ENCODE data around the gene TPCN2. TPM values are rescaled to one million over a fixed set of nuclear protein-coding genes. Genes with fewer than 3 reads are reported as not detected.

TPCN2 gene
- total RNA-seq, 3 donors from 2014 or later (not counting 1 experiment from before 2014, with no cell fraction given) = 14.9 to 18.3 (median 18.2) TPM

GRCh38 chr11:69013009-69013951 is 35.5 kb upstream of the TPCN2 start, which contains the start of gene MRGPRF:
TSS of gene MRGPRF (minus strand) at chr11:69013246. CDS start at chr11:69009901, 3,345 bp downstream.
- peaks cover 14 to 18% of the 10 kb centered on the region in 2 donors for H3K27me3 Mint-ChIP-seq (ENCODE audit: low read depth in 2 of 2)
- ATAC-seq = peak in 2 of 3 donors; percentile 43 to 45
- Histone ChIP-seq H3K4me3 (ENCODE audit: low read length) (no peak within 1 kb of the TSS), H3K9me3 (ENCODE audit: control insufficient read depth, insufficient read depth, low read length) (no peaks in the 10 kb centered on the region), H3K4me1 (ENCODE audit: control insufficient read depth, insufficient read depth, low read length) (peaks cover 18% of the 10 kb centered on the region), H3K36me3 (ENCODE audit: control insufficient read depth, insufficient read depth, low read length) (no peaks in the 10 kb centered on the region), H3K27ac (ENCODE audit: low read length) (no peak within 1 kb of the TSS), H3K27me3 (ENCODE audit: control insufficient read depth, insufficient read depth, low read length) (peaks cover 26% of the 10 kb centered on the region)
- no peaks in the 10 kb centered on the region for H3K36me3 Mint-ChIP-seq
- peaks cover 0 to 12% of the 10 kb centered on the region in 2 donors for H3K4me1 Mint-ChIP-seq
- H3K4me3 Mint-ChIP-seq = no peak within 1 kb of the TSS
- 11% methylated on average over 41 of the region's 43 CpGs for WGBS (ENCODE audit: insufficient coverage)
- peak in 1 of 2 donors; percentile 17 for DNase-seq
- no peak for TF ChIP-seq CTCF (IDR thresholded peaks at IDR 0.05)
- intact Hi-C loops (cut with micrococcal nuclease) = no loop called here
- no peaks in the 10 kb centered on the region for H3K9me3 Mint-ChIP-seq
- no peak within 1 kb of the TSS for H3K27ac Mint-ChIP-seq

- Histone ChIP-seq H3K36me3 (ENCODE audit: control insufficient read depth, insufficient read depth, low read length) (no peaks in the 10 kb centered on the region), H3K27me3 (ENCODE audit: control insufficient read depth, insufficient read depth, low read length) (peaks cover 26% of the 10 kb centered on the region)
- intact Hi-C loops (cut with micrococcal nuclease) = no loop called here
Observed at GRCh38 chr11:69014084-69014851, 34.5 kb upstream of the TPCN2 start.

GRCh38 chr11:69014898-69015549 is 33.7 kb upstream of the TPCN2 start:
- Histone ChIP-seq H3K4me3 (ENCODE audit: low read length) (no peak overlapping the region), H3K4me1 (ENCODE audit: control insufficient read depth, insufficient read depth, low read length) (peaks cover 18% of the 10 kb centered on the region), H3K27me3 (ENCODE audit: control insufficient read depth, insufficient read depth, low read length) (peaks cover 22% of the 10 kb centered on the region), H3K27ac (ENCODE audit: low read length) (no peak overlapping the region), H3K9me3 (ENCODE audit: control insufficient read depth, insufficient read depth, low read length) (no peaks in the 10 kb centered on the region), H3K36me3 (ENCODE audit: control insufficient read depth, insufficient read depth, low read length) (no peaks in the 10 kb centered on the region)
- TF ChIP-seq CTCF (IDR thresholded peaks at IDR 0.05) = no peak
- H3K27ac Mint-ChIP-seq = no peak overlapping the region
- 63% methylated on average over 9 of the region's 9 CpGs for WGBS (ENCODE audit: insufficient coverage)
- peaks cover 0 to 12% of the 10 kb centered on the region in 2 donors for H3K4me1 Mint-ChIP-seq
- no peak overlapping the region for H3K4me3 Mint-ChIP-seq
- H3K36me3 Mint-ChIP-seq = no peaks in the 10 kb centered on the region
- intact Hi-C loops (cut with micrococcal nuclease) = no loop called here
- H3K9me3 Mint-ChIP-seq = no peaks in the 10 kb centered on the region
- DNase-seq (no peak), ATAC-seq (no peak)
- peaks cover 14 to 17% of the 10 kb centered on the region in 2 donors for H3K27me3 Mint-ChIP-seq (ENCODE audit: low read depth in 2 of 2)

More at GRCh38 chr11:69014084-69014851, 34.5 kb upstream of the TPCN2 start:
- Mint-ChIP-seq H3K36me3 (no peaks in the 10 kb centered on the region), H3K9me3 (no peaks in the 10 kb centered on the region), H3K4me3 (no peak overlapping the region), H3K27ac (no peak overlapping the region), H3K27me3 (ENCODE audit: low read depth in 2 of 2) (peaks cover 14 to 18% of the 10 kb centered on the region in 2 donors), H3K4me1 (peaks cover 0 to 12% of the 10 kb centered on the region in 2 donors)
- Histone ChIP-seq H3K27ac (ENCODE audit: low read length) (no peak overlapping the region), H3K4me3 (ENCODE audit: low read length) (no peak overlapping the region), H3K9me3 (ENCODE audit: control insufficient read depth, insufficient read depth, low read length) (no peaks in the 10 kb centered on the region), H3K4me1 (ENCODE audit: control insufficient read depth, insufficient read depth, low read length) (peaks cover 18% of the 10 kb centered on the region)
- 73% methylated on average over 28 of the region's 28 CpGs for WGBS (ENCODE audit: insufficient coverage)
- DNase-seq (no peak), ATAC-seq (no peak)
- no peak for TF ChIP-seq CTCF (IDR thresholded peaks at IDR 0.05)

All from natural killer cell (primary cell).